ENCODE data around the gene STRN4. TPM values are rescaled to one million over a fixed set of nuclear protein-coding genes. Genes with fewer than 3 reads are reported as not detected.

STRN4 gene
- total and polyA plus RNA-seq, 7 donors = 28.6 to 72.3 (median 46.2) TPM

DNA sequence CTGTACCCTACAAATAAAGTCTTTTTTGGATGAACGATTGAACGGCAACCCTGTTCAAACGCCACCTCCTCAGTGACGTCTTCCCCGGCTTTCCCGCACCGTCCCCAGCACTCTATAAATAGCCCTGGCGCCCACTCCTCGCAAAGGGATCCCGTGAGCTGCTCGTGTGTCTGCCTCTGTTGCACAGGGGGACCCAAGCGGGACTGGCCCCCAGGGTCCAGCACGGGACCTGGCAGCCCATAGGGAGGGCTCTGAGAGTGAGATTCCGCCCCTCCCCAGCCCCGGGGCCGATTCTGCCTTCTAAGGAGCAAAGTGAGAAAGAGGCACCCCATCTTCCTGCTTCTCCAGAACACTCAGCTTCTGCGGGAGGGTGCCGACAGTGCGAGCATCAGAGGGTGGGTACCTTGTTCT, 8.5 kb downstream of the STRN4 start:
- TF ChIP-seq, protein P1, sequence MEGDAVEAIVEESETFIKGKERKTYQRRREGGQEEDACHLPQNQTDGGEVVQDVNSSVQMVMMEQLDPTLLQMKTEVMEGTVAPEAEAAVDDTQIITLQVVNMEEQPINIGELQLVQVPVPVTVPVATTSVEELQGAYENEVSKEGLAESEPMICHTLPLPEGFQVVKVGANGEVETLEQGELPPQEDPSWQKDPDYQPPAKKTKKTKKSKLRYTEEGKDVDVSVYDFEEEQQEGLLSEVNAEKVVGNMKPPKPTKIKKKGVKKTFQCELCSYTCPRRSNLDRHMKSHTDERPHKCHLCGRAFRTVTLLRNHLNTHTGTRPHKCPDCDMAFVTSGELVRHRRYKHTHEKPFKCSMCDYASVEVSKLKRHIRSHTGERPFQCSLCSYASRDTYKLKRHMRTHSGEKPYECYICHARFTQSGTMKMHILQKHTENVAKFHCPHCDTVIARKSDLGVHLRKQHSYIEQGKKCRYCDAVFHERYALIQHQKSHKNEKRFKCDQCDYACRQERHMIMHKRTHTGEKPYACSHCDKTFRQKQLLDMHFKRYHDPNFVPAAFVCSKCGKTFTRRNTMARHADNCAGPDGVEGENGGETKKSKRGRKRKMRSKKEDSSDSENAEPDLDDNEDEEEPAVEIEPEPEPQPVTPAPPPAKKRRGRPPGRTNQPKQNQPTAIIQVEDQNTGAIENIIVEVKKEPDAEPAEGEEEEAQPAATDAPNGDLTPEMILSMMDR (IDR thresholded peaks at IDR 0.05) = no peak
- Histone ChIP-seq H3K27me3 (ENCODE audit: insufficient read depth in 3 of 3, low read length in 2 of 3) (no peaks in the 10 kb centered on the region), H3K4me3 (no peak overlapping the region), H3K27ac (no peak overlapping the region), H3K9me3 (no peaks in the 10 kb centered on the region), H3K36me3 (ENCODE audit: insufficient read depth in 1 of 2, low read depth in 1 of 2) (peaks cover 0 to 57% of the 10 kb centered on the region in 2 donors), H3K4me1 (peaks cover 41% of the 10 kb centered on the region)
- no peak for ATAC-seq
- intact Hi-C loops (cut with DNase I) = no loop called here
- no peak for DNase-seq
- WGBS, 3 donors = 52 to 62% (median 54%) methylated on average over 19 of the region's 19 CpGs

DNA sequence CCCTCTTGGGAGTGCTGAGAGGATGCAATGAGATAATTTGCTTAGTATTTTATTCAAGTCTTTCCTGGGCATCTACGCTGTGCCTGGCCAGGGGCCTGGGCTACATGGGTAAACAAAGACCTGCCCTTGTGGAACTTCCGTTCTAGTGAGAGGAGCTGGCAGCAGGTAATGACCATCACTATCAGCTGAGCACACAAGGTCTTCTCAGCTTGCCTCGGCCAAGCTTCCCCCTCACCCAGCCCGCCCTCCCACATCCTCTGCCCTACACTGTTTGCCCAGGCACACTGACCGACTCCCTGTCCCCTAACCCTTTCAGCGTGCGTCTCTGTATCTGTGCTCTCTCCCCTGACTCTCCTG, 9.0 kb downstream of the STRN4 start:
- WGBS, 3 donors = 66 to 75% (median 70%) methylated on average over 7 of the region's 7 CpGs
- H3K27ac ChIP-seq = no peak overlapping the region
- no peak overlapping the region for H3K4me3 ChIP-seq
- TF ChIP-seq, protein P1 (IDR thresholded peaks at IDR 0.05) = no peak
- intact Hi-C loops (cut with DNase I) = no loop called here
- peaks cover 40% of the 10 kb centered on the region for H3K4me1 ChIP-seq
- H3K27me3 ChIP-seq (ENCODE audit: insufficient read depth in 3 of 3, low read length in 2 of 3) = no peaks in the 10 kb centered on the region
- H3K9me3 ChIP-seq = no peaks in the 10 kb centered on the region
- ATAC-seq (no peak), DNase-seq (no peak)
- peaks cover 0 to 62% of the 10 kb centered on the region in 2 donors for H3K36me3 ChIP-seq (ENCODE audit: insufficient read depth in 1 of 2, low read depth in 1 of 2)

DNA sequence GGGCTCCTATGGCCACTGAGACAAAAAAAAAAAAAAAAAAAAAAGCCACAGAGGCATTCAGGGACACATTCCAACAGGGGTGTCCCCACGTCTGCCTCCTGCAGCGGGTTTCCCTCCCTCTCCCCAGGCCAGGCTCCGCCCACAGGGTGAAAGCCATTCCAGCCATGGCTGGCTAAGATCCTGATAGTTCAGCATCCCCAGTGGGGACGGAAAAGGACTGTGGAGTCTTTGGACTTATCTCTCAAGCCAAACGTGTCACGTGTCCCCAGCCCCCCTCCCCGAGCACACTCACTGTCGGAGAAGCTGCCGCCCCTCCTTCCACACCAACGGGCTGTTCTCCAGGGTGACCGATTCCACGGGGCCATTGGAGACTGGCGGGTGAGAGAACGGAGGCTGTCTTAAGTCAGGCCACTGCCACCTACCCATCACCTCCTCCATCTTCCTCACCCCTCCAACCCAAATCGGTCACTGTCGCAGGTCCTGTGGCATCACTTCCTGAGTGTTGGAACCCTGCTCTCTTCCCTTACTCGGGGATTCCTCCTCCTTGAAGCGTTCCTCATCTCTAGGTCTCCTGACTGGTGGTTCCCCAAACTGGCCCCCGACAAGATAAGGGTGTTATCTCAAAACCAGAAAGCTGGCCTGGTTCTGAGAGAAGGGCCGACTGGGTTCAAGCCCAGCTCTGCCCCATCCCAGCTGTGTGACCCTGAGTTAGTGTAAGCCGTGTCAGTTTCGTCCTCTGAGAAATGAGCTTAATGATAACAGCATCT, 9.5 kb downstream of the STRN4 start:
- intact Hi-C loops (cut with DNase I) = no loop called here
- DNase-seq (peak in 1 of 2 donors; percentile 66), ATAC-seq (no peak)
- H3K9me3 ChIP-seq = no peaks in the 10 kb centered on the region
- no peak overlapping the region for H3K4me3 ChIP-seq
- TF ChIP-seq, protein P1 (IDR thresholded peaks at IDR 0.05) = no peak
- peaks cover 0 to 68% of the 10 kb centered on the region in 2 donors for H3K36me3 ChIP-seq (ENCODE audit: insufficient read depth in 1 of 2, low read depth in 1 of 2)
- H3K27ac ChIP-seq = no peak overlapping the region
- 43 to 61% (median 44%) methylated on average over 22 of the region's 22 CpGs for WGBS, 3 donors
- peaks cover 34% of the 10 kb centered on the region for H3K4me1 ChIP-seq
- no peaks in the 10 kb centered on the region for H3K27me3 ChIP-seq (ENCODE audit: insufficient read depth in 3 of 3, low read length in 2 of 3)

DNA sequence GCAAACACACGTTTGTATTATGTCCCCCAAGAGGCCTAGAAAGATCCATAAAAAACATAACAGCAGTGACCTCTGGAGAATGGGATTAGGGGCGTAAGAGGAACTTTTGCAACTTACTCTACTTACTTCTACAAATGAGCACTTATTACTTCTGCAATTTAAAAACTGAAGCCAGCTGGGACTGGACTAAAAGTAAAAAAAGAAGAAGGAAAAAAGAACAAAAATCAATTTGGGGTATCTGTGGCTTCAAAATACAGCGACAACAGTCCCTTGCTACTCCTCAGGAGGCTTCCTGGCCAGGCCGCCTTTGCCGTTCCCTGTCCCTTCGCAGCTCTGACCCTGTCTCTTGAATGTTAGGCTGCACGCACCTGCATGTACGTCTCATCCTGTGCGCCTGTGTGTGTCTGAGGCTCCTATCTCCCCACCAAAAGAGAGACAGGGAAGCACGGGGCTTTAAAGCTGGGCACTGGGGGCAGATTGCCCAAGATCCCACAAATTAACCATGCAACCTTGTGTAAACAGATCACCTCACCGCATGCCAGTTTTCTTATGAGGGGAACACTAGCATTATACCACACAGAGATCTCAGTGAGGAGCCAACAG, 12.5 kb downstream of the STRN4 start:
- no peaks in the 10 kb centered on the region for H3K27me3 ChIP-seq (ENCODE audit: insufficient read depth in 3 of 3, low read length in 2 of 3)
- peaks cover 12% of the 10 kb centered on the region for H3K4me1 ChIP-seq
- peaks cover 0 to 97% of the 10 kb centered on the region in 2 donors for H3K36me3 ChIP-seq (ENCODE audit: insufficient read depth in 1 of 2, low read depth in 1 of 2)
- ATAC-seq (no peak), DNase-seq (no peak)
- intact Hi-C loops (cut with DNase I) = no loop called here
- WGBS, 3 donors = 83 to 89% (median 83%) methylated on average over 11 of the region's 11 CpGs
- no peak overlapping the region for H3K27ac ChIP-seq
- TF ChIP-seq, protein P1 (IDR thresholded peaks at IDR 0.05) = no peak
- H3K4me3 ChIP-seq = no peak overlapping the region
- no peaks in the 10 kb centered on the region for H3K9me3 ChIP-seq

All from psoas muscle (tissue), 8 donors.